BLaER1 treated with 17β-estradiol and CSF1 and Interleukin-3, amounts not matched to agents 10 nM and 100 nM (cell line): Measurements from ENCODE around the gene UBL4B.

Experiments used
- H3K27ac ChIP-seq, 11 experiments: shearing (Covaris generic); formaldehyde crosslinking; 2 replicates each; pipeline ENCODE4 v1.8.1; 2022
- H3K27me3 ChIP-seq, 11 experiments: shearing (Covaris generic); formaldehyde crosslinking; 2 replicates each; pipeline ENCODE4 v1.8.1; 2022
- H3K36me3 ChIP-seq, 11 experiments: shearing (Covaris generic); formaldehyde crosslinking; 2 replicates each; pipeline ENCODE4 v1.8.1; 2022
- H3K4me1 ChIP-seq, 10 experiments: shearing (Covaris generic); formaldehyde crosslinking; 2 replicates each; pipeline ENCODE4 v1.8.1; 2022
- H3K4me2 ChIP-seq, 11 experiments: shearing (Covaris generic); formaldehyde crosslinking; 2 replicates each; pipeline ENCODE4 v1.8.1; 2022
- H3K4me3 ChIP-seq, 10 experiments: shearing (Covaris generic); formaldehyde crosslinking; 2 replicates each; pipeline ENCODE4 v1.8.1; 2022
- H3K9ac ChIP-seq, 11 experiments: shearing (Covaris generic); formaldehyde crosslinking; 2 replicates each; pipeline ENCODE4 v1.8.1; 2022
- H3K9me3 ChIP-seq, 11 experiments: shearing (Covaris generic); formaldehyde crosslinking; replicated peaks in 1 of 11; 2 replicates each; pipeline ENCODE4 v1.8.1; 2022
- H4K20me1 ChIP-seq, 11 experiments: shearing (Covaris generic); formaldehyde crosslinking; 2 replicates each; pipeline ENCODE4 v1.8.1; 2022
- Cebpa-rat ChIP-seq, 11 experiments: shearing (Covaris generic); IDR thresholded peaks; 2 replicates each; pipeline ENCODE4 v1.8.1; 2022

The UBL4B gene

GRCh38 chr1:110133436-110133835, 21.2 kb downstream of the UBL4B start:
- Histone ChIP-seq H3K27me3 (peaks cover 18 to 35% (median 29%) of the 10 kb centered on the region in 11 experiments), H3K4me3 (no peak overlapping the region)

GRCh38 chr1:110134050-110134595, 21.9 kb downstream of the UBL4B start:
- H3K4me3 ChIP-seq, result no peak overlapping the region
- no peaks in the 10 kb centered on the region for H3K36me3 ChIP-seq
- H4K20me1 ChIP-seq, result no peaks in the 10 kb centered on the region
- no peak for TF ChIP-seq Cebpa-rat (IDR thresholded peaks at IDR 0.05)
- H3K27ac ChIP-seq, result no peak overlapping the region
- H3K27me3 ChIP-seq, result peaks cover 18 to 28% (median 22%) of the 10 kb centered on the region in 11 experiments
- no peak overlapping the region for H3K9ac ChIP-seq
- no peaks in the 10 kb centered on the region for H3K9me3 ChIP-seq
- H3K4me1 ChIP-seq, result peaks cover 13 to 63% (median 44%) of the 10 kb centered on the region in 10 experiments
- H3K4me2 ChIP-seq, result no peak overlapping the region; a peak in 1 of 22 replicates

More at GRCh38 chr1:110133436-110133835, 21.2 kb downstream of the UBL4B start:
- no peak overlapping the region for H3K27ac ChIP-seq
- no peak overlapping the region for H3K9ac ChIP-seq
- H3K36me3 ChIP-seq, result no peaks in the 10 kb centered on the region
- H3K9me3 ChIP-seq, result no peaks in the 10 kb centered on the region
- peaks cover 13 to 64% (median 47%) of the 10 kb centered on the region in 10 experiments for H3K4me1 ChIP-seq
- no peak for TF ChIP-seq Cebpa-rat (IDR thresholded peaks at IDR 0.05)
- H4K20me1 ChIP-seq, result no peaks in the 10 kb centered on the region; a peak in 2 of 22 replicates
- H3K4me2 ChIP-seq, result no peak overlapping the region

DNA sequence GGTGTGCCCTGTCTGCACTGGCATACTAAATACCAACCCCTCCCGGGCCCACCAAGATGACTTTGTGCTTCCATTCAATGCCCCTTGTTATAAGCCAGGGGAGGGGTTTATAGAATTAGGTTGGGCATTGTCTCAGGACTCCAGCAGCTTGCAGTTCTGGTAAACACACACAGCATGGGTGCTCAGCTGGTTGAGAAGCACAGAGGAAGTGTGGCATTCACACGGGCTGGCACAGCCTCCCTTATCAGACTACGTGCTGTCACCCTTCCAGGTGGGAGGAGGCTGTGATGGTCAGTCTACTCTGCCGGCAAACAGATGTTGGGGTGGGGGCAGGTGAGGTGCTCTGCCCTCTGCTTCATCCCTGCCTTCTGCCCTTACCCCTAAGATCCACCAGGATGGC, 23.0 kb downstream of the UBL4B start:
- H4K20me1 ChIP-seq, result no peaks in the 10 kb centered on the region
- peaks cover 9 to 17% (median 11%) of the 10 kb centered on the region in 11 experiments for H3K27me3 ChIP-seq
- no peaks in the 10 kb centered on the region for H3K36me3 ChIP-seq
- no peak overlapping the region for H3K9ac ChIP-seq
- H3K4me3 ChIP-seq, result no peak overlapping the region
- no peak overlapping the region for H3K27ac ChIP-seq
- peak overlapping the region in 7 of 11 experiments; percentile 17 to 81 (median 78); a peak in 9 of 22 replicates for H3K4me2 ChIP-seq
- no peak for TF ChIP-seq Cebpa-rat (IDR thresholded peaks at IDR 0.05)
- H3K4me1 ChIP-seq, result peaks cover 7 to 52% (median 36%) of the 10 kb centered on the region in 10 experiments
- H3K9me3 ChIP-seq, result peaks cover 0 to 10% (median 5%) of the 10 kb centered on the region in 11 experiments; a peak in 5 of 22 replicates

GRCh38 chr1:110135666-110136065, 23.4 kb downstream of the UBL4B start:
- TF ChIP-seq Cebpa-rat (IDR thresholded peaks at IDR 0.05), result no peak
- Histone ChIP-seq H3K4me3 (no peak overlapping the region), H3K4me2 (peak overlapping the region in 8 of 11 experiments; percentile 17 to 81 (median 75); a peak in 13 of 22 replicates), H3K27me3 (peaks cover 4 to 13% (median 7%) of the 10 kb centered on the region in 11 experiments; a peak in 20 of 22 replicates), H3K27ac (no peak overlapping the region), H3K9me3 (peaks cover 0 to 12% (median 5%) of the 10 kb centered on the region in 11 experiments; a peak in 6 of 22 replicates), H3K36me3 (no peaks in the 10 kb centered on the region), H3K9ac (no peak overlapping the region), H3K4me1 (peaks cover 5 to 48% (median 32%) of the 10 kb centered on the region in 10 experiments), H4K20me1 (no peaks in the 10 kb centered on the region)

DNA sequence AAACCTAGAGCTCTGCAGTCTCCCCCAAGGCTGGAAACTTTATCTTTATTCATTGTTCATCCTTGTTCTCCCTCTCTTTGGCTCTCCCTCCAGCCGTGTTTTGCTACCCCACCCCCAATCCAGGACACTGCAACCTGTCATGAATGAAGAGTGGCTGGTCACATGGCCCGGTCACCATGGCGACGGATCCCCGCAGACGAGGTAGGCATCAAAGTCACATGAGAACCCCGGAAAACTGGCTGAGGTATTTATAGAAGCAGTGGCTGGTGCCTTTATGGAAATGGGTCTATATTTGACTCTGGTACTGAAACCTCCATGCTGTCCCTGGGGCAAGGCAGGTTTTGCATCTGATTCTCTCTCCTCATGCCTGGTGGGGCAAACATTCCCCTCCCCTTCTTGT, 24.7 kb downstream of the UBL4B start:
- Histone ChIP-seq H3K4me3 (peak overlapping the region in 1 of 10 experiments; percentile 18; a peak in 1 of 20 replicates), H3K36me3 (no peaks in the 10 kb centered on the region), H3K27ac (no peak overlapping the region), H3K9ac (no peak overlapping the region), H3K4me1 (peaks cover 5 to 43% (median 29%) of the 10 kb centered on the region in 10 experiments), H3K27me3 (peaks cover 0 to under 1% (median 0%) of the 10 kb centered on the region in 11 experiments; a peak in 1 of 22 replicates), H3K4me2 (peak overlapping the region; percentile 27 to 81 (median 70); a peak in 21 of 22 replicates), H3K9me3 (peaks cover 0 to 15% (median 5%) of the 10 kb centered on the region in 11 experiments; a peak in 6 of 22 replicates), H4K20me1 (no peaks in the 10 kb centered on the region)
- no peak for TF ChIP-seq Cebpa-rat (IDR thresholded peaks at IDR 0.05)

DNA sequence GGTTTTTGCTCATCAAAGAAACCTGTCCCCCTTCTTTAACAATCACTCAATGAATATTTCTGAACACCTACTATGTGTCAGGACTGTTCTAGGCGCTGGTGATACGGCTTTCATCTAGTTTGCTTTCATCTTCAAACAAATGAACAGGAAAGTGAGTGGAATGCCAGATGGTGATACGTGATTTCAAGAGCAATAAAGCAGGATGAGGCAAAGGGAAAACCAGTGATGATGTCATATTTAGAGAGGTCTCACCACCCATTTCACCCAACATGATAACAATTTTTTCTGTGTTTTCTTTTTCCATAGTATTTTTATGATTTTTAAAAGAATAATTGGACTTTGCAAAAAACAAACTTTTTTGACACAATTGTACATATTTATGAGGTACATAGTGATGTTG, 26.7 kb downstream of the UBL4B start:
- Histone ChIP-seq H4K20me1 (no peaks in the 10 kb centered on the region), H3K9ac (no peak overlapping the region), H3K36me3 (no peaks in the 10 kb centered on the region), H3K27ac (no peak overlapping the region), H3K4me3 (no peak overlapping the region), H3K4me2 (no peak overlapping the region), H3K9me3 (peaks cover 0 to 15% (median 5%) of the 10 kb centered on the region in 11 experiments; a peak in 6 of 22 replicates), H3K27me3 (no peaks in the 10 kb centered on the region), H3K4me1 (peaks cover 7 to 41% (median 29%) of the 10 kb centered on the region in 10 experiments)
- no peak for TF ChIP-seq Cebpa-rat (IDR thresholded peaks at IDR 0.05)

- Histone ChIP-seq H4K20me1 (0 out of 22 replicates have a peak, but pooled peaks cover 0 to under 1% (median 0%) of the 10 kb centered on the region in 11 experiments), H3K9me3 (peaks cover 0 to 15% (median 5%) of the 10 kb centered on the region in 11 experiments; a peak in 6 of 22 replicates), H3K4me1 (peaks cover 0 to 11% (median 0%) of the 10 kb centered on the region in 10 experiments; a peak in 4 of 20 replicates), H3K36me3 (no peaks in the 10 kb centered on the region), H3K27me3 (peaks cover 21 to 30% (median 27%) of the 10 kb centered on the region in 11 experiments), H3K4me3 (no peak overlapping the region), H3K9ac (no peak overlapping the region), H3K4me2 (peak overlapping the region in 3 of 11 experiments; percentile 21 to 29 (median 23); a peak in 4 of 22 replicates), H3K27ac (no peak overlapping the region)
- no peak for TF ChIP-seq Cebpa-rat (IDR thresholded peaks at IDR 0.05)
These were observed 32.1 kb downstream of the UBL4B start for GRCh38 chr1:110144366-110144765.

- Histone ChIP-seq H3K9me3 (peaks cover 0 to 6% (median 0%) of the 10 kb centered on the region in 11 experiments; a peak in 2 of 22 replicates), H3K27me3 (peaks cover 67 to 76% (median 73%) of the 10 kb centered on the region in 11 experiments), H3K4me3 (no peak overlapping the region), H3K4me1 (peaks cover 0 to 25% (median 12%) of the 10 kb centered on the region in 10 experiments; a peak in 15 of 20 replicates), H4K20me1 (peaks cover 0 to 33% (median 5%) of the 10 kb centered on the region in 11 experiments; a peak in 8 of 22 replicates), H3K4me2 (no peak overlapping the region), H3K9ac (no peak overlapping the region), H3K36me3 (no peaks in the 10 kb centered on the region), H3K27ac (no peak overlapping the region)
- no peak for TF ChIP-seq Cebpa-rat (IDR thresholded peaks at IDR 0.05)
These were observed 36.7 kb downstream of the UBL4B start for GRCh38 chr1:110148961-110149360.
